GM18520 (cell line): Measurements from ENCODE around the gene BBS9.
A peak's percentile ranks its signal among the peaks of the same experiment; 100 is the strongest.
"Not testable (repeated sequence)": the region's sequence is repeated elsewhere in the genome, so short reads cannot be mapped to it uniquely, and the experiment has no call there.

Experiments
- ATAC-seq: cut with Tn5 transposase; IDR thresholded peaks from one replicate; pipeline ENCODE4 v1.9.1; 2021; ENCODE audit not compliant: unreplicated experiment

BBS9 gene

DNA sequence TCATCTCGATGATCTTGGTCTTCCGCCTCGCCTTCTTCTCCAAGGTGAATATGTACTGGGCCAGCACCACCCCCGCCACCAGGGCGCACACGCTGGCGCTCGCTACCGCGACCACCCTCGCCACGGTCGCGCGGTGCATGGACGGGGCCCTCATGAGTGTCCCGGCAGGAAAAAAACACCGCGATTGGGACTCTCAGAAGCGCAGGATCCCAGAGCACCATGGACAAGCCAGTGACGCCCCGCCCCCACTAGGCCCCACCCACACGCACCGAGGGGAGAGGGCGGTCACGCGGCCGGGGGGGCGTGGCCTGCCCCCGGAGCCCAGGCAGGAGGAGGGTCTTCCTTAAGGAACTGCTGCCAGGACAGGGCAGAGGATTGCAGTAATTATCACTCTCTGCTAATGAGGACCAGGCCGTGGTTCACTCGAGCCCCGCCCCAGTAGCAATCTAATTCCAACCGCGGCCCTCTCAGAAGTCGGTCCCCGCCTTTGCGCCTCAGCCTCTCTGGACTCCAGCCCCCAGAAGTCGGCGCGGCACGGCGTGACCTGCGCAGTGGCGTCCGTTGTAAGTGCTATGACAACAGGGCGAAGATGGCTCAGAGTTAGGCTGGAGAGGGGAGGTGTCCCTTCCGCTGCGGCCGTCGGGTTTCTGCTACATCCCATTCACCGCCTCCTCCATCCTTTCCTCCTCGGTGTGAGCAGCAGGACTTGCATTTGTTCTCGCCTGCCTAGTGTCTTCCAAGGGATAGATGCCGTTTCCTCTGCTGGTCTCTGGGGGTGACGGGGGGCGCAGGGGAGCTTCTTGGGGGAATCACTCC lies at the start of gene BBS9:
TSS of gene BBS9 (plus strand) at position 575 of the 816 bp plus-strand sequence. CDS start 16,689 bp downstream, outside the sequence.
- ATAC-seq = peak; percentile 99

- no peak for ATAC-seq
These were observed 49.3 kb upstream of the BBS9 start for GRCh38 chr7:33079763-33080690.

DNA sequence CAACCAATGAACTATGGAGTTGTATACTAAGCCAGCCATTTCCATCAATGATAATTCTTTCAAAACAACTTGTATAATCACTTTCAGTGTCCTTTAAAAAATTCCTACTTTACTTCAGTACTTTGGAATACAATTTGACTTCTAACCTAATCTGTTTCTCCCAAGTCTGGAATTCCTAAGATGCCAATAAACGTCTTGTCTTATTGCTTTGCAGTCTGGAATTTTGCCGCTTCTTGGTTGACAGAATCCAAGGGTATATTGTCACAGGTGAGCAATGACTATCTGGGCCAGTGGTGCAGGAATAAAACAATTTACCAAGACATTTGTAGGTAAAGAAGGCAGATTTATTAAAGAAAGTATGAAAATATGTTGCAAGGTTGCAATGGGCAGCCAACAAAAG lies 42.0 kb upstream of the BBS9 start:
- no peak for ATAC-seq

GRCh38 chr7:33087858-33088257 lies 41.5 kb upstream of the BBS9 start:
- ATAC-seq = no peak

GRCh38 chr7:33089142-33089541 lies 40.2 kb upstream of the BBS9 start:
- ATAC-seq = no peak

DNA sequence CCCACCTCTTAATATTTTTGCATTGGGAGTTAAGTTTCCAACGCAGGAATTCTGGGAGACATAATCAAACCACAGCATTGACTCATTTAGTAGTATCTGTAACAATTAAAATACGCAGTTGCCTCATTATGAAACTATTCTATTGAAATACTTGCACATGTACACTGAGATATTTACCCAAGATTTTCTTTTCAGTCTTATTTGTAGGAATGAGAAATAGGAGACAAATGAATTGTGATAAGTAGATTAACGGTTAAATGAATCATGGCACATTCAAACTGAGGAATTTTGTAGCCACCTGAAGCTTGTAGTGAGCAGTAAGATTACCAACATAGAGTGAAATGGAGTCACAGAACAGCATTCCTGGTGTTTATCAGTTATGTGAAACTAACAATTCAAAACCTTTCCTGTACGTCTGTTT lies 38.2 kb upstream of the BBS9 start:
- no peak for ATAC-seq

DNA sequence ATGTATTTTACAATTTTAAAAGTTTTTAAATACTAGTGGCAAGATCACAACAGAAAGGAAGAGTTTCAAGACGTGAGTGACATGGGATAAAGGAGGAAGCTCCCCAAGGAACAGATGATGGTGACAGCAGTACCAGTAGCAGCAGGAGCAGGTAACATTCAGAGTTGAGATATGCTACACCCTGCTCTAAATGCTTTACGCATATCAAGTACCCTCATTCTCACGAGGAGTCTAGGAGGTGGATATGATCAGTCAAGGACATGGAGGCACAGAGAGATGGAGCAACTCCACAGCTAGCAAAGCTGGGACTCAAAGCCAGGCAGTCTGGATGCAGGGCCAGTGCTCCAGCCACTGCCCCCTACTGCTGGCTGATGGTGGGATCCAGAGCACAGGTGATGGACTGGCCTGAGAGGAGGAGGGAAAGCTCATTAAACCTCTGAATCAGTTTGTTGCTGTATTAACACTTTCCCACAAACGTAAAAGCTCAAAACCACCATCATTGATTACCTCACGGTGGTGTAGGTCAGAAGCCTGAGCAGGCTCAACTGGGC lies 37.6 kb upstream of the BBS9 start:
- no peak for ATAC-seq

DNA sequence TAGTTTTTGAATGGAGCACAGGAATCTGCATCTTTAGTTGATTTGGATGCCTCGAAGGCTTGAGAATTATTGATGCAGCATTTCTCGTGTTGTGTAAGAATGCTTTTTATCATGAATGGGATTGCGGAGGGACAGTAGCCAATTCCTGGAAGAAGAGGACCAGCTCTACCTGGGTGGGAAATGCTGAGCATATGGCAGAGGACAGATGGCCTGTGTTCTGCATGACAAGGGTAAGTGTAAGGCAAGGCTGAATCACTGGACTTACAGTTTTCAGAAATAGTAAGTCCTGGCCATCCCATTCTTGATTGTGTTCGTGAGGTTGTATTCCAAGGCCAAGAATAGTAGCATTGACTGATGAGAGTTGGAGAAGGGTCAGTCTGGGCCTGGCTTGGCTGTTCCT lies 36.1 kb upstream of the BBS9 start:
- no peak for ATAC-seq

GRCh38 chr7:33094745-33095275 lies 34.6 kb upstream of the BBS9 start:
- not testable (repeated sequence) for ATAC-seq

DNA sequence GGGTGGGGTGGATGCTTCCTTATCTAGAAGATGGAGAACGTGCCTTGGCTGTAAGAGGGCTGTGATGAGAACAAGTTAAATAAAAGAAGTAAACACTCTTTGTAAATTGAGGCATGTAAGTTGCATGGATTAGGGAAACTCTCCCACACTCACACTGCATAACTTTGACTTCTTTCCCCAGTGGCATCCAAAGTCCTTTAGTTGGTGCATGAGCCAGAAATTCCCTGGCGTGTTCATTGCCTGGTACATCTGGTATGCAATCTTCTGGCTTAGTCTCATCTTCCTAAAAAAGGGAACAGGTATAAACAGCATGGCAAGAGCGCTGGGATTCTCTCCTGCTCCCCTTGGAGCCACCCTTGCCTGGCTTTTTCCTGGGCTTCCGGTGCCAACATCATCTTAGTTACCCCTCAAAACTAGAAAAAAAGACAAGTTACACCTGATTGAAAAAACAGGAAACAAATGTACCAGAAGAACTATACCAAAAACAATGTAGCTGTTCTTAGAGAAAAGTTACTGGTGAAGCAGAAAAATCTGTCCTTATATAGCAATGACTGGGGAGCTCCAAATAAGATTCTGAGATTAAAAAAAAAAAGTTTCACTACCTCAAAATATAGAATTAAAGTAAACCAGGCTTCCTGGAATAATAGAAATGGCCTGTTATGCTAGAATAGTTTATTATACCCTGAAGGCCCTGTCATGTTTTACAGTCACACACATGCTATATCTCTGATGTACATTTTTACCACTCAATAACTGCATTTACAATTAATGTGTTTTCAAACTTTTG lies 30.0 kb upstream of the BBS9 start:
- ATAC-seq = no peak

DNA sequence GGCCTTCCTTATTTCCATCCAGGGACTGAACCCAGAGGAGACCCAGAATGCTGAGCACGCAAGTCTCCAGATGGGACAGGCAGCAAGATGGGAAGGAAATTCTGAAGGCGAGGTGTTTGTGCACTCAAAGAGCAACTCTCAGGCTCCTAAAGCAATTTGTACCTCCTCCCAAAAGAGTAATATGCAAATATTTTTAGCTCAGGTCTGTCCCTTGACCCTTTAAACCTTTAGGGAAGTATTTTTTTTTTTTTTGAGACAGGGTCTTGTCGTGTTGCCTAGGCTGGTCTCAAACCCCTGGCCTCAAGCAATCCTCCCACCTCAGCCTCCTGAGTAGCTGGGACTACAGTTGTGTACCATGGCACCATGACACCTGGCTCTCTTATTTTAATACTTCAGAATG lies 28.6 kb upstream of the BBS9 start:
- ATAC-seq = no peak

GRCh38 chr7:33101906-33102305 lies 27.5 kb upstream of the BBS9 start:
- no peak for ATAC-seq

DNA sequence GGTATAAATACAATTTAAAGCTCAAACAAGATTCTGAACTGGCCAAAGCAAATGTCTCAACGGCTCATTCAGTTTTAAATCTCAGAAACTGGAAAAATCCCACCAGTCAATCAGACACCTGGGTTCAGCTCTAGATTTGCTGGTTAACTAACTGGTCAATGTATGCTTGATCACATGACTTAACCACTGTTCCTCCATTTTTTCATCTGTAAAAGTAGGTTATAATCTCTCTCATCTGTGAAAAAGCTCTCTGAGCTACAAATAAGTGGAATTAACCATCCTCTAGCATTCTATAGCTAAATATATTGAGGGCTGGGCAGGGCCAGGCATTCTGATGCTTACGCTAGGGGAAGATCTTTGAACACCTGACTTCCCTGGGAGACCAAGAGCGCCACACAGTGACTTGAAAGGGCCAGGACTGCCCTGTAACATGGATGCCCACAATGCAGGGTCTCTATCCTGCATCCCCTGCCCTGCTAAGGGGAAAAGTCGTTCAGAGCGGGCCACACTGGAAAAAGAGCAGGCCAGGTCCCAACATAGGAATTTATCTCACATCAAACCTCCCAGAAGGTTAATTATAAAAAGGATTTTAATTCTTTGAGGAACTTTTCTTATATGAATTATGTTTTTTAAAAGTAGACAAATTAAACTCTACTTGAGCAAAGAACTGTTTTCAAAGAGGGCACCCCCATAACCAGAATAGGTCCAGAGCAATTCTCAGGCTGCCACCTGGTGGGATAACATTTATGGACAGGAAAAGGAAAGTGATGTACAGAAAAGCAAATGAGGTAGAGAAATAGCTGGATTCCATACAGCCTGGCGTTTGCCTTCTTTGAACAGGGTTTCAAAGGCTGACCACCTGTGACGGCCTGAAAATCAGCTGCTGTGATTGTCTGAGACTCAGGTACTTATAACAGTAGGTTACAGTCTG lies 22.0 kb upstream of the BBS9 start:
- ATAC-seq = no peak

- ATAC-seq = no peak
These were observed 20.8 kb upstream of the BBS9 start for GRCh38 chr7:33108554-33109004.

GRCh38 chr7:33109005-33109757 lies 20.2 kb upstream of the BBS9 start, which contains the start of gene RP9:
TSS of gene RP9 (minus strand) at chr7:33109404. CDS start at chr7:33109372, 32 bp downstream.
- ATAC-seq = peak; percentile 80

DNA sequence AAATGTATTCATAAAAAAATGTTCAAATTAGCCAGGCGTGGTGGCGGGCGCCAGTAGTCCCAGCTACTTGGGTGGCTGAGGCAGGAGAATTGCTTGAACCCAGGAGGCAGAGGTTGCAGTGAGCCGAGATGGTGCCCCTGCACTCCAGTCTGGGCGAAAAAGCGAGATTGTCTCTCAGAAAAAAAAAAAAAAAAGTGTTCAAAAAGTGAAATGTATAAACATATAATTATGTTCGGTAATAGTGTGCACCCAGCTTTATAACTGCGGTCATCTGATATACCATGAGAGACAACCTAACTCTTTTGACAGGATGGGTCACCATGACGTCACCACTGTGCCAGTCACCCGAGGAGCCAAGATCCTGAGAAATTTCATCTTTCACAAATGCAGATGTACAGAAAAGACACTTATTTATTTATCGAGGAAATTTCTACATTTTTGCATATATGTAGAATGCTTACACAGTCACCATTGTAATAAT lies 19.6 kb upstream of the BBS9 start:
- ATAC-seq = no peak

DNA sequence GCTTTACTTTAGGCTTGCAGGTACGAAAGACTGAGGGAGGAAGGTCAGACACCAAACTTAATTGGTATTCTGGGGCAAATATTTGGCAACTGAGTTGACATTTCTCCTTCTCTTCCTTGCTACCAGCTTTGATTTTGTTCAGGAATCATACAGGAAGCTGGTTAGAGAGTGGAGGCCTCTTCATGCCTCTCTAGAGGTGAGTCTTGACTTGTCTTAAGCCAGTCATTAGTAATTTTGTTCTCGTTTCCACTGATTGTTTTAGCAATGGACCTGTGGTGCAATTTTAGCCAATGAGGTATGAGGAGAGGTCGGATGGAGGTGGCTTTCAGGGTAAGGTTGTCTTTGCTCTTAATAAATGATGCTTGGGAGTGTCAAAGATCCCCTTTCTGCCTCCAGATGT lies 17.8 kb upstream of the BBS9 start:
- ATAC-seq = no peak

DNA sequence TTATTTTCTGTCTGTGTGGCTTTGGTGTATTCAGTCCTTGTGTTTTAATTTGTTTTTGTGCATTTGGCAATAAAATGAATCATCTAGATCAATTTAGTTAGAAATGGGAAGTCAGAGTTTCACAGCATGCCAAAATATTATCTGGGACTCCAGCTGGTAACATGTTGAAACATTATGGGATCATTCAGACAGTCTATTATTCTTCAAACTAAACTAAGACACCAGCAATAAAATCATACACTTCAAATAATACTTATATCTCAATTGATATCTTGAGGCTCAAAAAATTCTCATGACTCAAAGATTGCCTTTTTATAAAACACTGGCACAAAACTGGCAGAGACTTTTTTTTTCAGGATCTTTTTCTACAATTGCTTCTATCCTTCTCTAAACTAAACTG lies 14.4 kb upstream of the BBS9 start:
- no peak for ATAC-seq
